ENCODE measurements around the gene MYO3B.
"Not testable (repeated sequence)": the region's sequence is repeated elsewhere in the genome, so short reads cannot be mapped to it uniquely, and the experiment has no call there.

MYO3B gene

DNA sequence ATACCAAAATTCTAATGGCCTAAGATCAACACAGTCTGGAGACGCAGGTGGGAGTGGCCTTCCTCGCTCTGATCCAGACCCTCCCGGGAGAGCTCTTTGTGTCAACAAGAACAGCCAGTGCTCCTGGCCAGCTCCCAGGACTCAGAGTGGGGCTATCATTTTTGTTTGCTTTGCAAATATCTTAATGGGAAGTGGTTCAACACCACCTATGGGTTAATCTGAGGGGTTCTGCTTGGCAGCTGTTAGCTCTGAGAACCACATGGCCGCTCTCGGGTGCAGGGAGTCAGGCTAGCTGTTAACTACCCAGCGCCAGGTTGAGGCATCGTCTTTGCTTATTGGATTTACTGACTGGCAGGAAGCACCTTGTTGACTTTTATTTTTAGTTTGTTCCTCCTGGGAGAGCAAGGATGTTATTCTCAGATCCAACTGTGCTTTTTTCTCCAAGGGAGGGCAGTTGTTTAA, 352.4 kb downstream of the MYO3B start:
- no peaks in the 10 kb centered on the region for H3K9me3 Mint-ChIP-seq (ENCODE audit: low read depth)
- H3K4me3 Mint-ChIP-seq: no peak overlapping the region
- peaks cover 2% of the 10 kb centered on the region for H3K4me1 Mint-ChIP-seq (ENCODE audit: low read depth)
- peaks cover 12% of the 10 kb centered on the region for H3K27me3 Mint-ChIP-seq
- no peaks in the 10 kb centered on the region for H3K36me3 Mint-ChIP-seq
- no peak overlapping the region for H3K27ac Mint-ChIP-seq

DNA sequence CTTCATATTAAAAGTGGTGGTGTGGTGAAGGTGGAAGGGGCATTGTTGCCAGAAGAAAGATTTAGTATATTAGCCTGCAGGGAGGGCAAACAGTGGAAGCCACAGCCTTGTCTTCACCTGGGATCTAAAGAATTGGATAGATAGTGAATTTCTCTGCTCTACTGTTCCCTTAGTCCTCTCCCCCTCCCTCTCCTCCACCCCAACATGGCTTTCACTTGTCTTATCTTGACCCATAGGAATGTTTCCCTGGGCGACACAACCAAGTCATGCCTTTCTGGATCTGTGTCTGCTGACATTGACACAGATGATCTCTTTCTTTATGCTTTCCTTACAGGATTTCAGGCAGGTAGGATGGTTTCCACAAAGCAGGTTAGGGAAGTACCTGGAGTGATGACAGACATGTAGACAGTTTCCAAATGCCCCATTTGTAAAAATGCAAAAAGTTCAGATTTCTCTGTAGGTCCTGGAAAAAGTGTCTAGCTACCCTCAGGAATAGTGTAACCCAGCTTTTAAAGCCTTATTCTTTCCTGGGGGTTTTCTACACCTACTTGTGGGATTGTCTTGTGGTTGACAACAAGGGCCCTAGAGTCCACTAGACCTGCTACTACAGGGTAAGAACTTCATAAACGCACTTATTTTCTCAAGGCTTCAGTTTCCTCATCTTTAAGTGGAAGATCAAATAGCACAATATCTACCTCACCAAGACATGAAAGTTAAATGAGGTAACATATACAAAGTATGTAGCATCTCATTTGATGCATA, 353.0 kb downstream of the MYO3B start:
- peaks cover 2% of the 10 kb centered on the region for H3K4me1 Mint-ChIP-seq (ENCODE audit: low read depth)
- H3K27me3 Mint-ChIP-seq: peaks cover 12% of the 10 kb centered on the region
- H3K4me3 Mint-ChIP-seq: no peak overlapping the region

DNA sequence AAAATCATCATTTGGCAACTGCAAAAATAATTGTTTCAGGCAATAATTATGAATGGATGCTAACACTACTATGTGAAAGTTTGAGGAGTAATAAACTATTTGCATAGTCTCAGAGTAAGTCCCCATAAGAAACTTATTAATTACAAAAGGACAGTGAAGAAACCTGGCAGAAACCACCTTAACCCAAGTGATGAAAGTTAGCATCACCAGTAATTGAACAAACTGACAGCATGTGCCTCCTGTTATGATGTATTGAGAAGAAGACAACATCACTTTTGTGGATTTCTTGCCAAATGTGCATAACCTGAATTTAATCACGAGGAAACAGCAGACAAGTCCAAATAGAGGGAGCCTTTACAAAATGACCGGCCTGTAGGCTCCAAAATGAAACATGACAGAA, 353.9 kb downstream of the MYO3B start:
- H3K27ac Mint-ChIP-seq: no peak overlapping the region
- peaks cover 2% of the 10 kb centered on the region for H3K4me1 Mint-ChIP-seq (ENCODE audit: low read depth)
- H3K4me3 Mint-ChIP-seq: no peak overlapping the region
- H3K9me3 Mint-ChIP-seq (ENCODE audit: low read depth): no peaks in the 10 kb centered on the region
- peaks cover 12% of the 10 kb centered on the region for H3K27me3 Mint-ChIP-seq
- no peaks in the 10 kb centered on the region for H3K36me3 Mint-ChIP-seq

More for the DNA sequence above, 353.0 kb downstream of the MYO3B start:
- Mint-ChIP-seq H3K9me3 (ENCODE audit: low read depth) (no peaks in the 10 kb centered on the region), H3K36me3 (no peaks in the 10 kb centered on the region), H3K27ac (no peak overlapping the region)

DNA sequence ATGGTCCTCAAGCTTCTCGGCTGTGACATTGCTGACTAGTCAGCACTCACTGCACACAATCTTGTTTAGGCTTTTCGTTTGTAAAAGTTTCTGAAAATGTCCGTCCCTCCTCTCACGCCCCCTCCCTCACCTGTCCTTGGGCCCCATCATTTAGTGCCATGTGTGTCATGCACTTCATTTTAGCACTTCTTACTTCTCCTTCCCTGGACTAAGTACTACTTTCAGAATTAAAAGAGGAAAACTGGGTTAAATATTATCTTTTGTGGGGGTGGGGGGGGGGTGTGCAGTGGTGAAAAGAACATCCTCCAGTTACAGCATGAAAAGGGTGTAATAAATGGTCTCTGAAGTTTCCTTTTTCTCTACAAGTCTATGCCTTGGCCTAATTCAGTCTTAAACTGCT, 355.2 kb downstream of the MYO3B start:
- Mint-ChIP-seq H3K27me3 (peaks cover 10% of the 10 kb centered on the region), H3K27ac (no peak overlapping the region), H3K4me1 (ENCODE audit: low read depth) (peaks cover 2% of the 10 kb centered on the region), H3K4me3 (no peak overlapping the region), H3K36me3 (no peaks in the 10 kb centered on the region), H3K9me3 (ENCODE audit: low read depth) (no peaks in the 10 kb centered on the region)

DNA sequence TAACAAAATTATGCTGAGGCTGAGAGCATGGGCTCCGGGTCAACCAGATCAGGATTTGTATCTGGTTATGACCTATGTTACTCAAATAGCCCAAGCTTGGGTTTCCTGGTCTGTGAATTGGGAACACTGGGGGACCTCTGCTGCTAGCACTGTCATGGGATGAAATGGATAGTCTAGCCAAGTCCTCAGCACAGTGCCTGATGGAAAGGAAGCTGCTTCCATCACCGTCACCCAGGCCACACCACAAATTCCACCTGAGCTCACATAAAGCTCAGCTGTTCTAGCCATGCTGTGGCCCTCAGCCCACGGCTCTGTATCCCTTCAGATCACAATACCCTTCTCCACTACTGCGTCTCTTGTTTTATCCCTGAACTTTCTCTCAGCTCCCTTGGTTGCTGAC, 357.6 kb downstream of the MYO3B start:
- Mint-ChIP-seq H3K4me1 (ENCODE audit: low read depth) (peaks cover 2% of the 10 kb centered on the region), H3K9me3 (ENCODE audit: low read depth) (no peaks in the 10 kb centered on the region), H3K4me3 (no peak overlapping the region), H3K27ac (no peak overlapping the region), H3K27me3 (peaks cover 7% of the 10 kb centered on the region), H3K36me3 (no peaks in the 10 kb centered on the region)

DNA sequence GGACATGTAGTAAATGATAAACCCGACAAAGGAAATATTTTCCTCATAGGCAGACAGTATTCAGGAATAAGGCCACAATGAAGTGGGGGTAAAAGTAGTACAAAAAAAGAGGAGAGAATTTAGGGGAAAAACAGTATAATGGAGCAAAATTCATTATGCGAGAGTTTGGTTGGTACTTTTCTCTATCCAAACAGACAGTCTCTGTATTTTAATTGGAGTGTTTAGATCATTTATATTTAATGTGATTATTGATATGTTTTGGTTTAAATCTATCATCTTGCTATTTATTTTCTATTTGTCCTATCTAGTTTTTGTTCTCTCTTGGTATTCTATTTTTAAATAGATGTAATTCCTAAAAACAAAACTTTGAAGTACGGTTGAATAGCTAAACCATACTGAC, 366.9 kb downstream of the MYO3B start:
- Mint-ChIP-seq H3K9me3 (ENCODE audit: low read depth) (peaks cover 7% of the 10 kb centered on the region), H3K4me3 (no peak overlapping the region), H3K27ac (no peak overlapping the region), H3K36me3 (peaks cover 3% of the 10 kb centered on the region), H3K27me3 (peaks cover 13% of the 10 kb centered on the region), H3K4me1 (ENCODE audit: low read depth) (no peaks in the 10 kb centered on the region)

DNA sequence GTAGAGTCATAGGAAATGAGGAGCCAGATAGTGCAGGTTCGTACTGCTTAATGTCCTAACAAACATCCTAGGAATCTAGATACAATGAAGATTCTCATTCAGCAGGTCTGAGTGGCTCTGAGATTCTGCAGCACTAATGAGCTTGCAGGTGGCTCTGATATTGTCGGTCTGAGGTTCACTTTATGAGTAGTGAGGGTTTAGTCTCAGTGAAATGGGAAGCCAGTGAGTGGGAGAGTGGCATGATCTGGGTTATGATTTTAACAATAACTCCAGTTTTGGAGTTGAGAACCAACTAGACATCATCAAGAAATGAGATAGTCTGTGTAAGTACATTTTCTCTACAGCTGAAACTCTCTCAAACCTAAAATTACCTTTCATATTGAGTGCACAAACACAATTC, 370.4 kb downstream of the MYO3B start:
- H3K27me3 Mint-ChIP-seq: peaks cover 6% of the 10 kb centered on the region
- peaks cover 15% of the 10 kb centered on the region for H3K9me3 Mint-ChIP-seq (ENCODE audit: low read depth)
- peaks cover 3% of the 10 kb centered on the region for H3K36me3 Mint-ChIP-seq
- H3K4me3 Mint-ChIP-seq: no peak overlapping the region
- H3K4me1 Mint-ChIP-seq (ENCODE audit: low read depth): no peaks in the 10 kb centered on the region
- no peak overlapping the region for H3K27ac Mint-ChIP-seq

DNA sequence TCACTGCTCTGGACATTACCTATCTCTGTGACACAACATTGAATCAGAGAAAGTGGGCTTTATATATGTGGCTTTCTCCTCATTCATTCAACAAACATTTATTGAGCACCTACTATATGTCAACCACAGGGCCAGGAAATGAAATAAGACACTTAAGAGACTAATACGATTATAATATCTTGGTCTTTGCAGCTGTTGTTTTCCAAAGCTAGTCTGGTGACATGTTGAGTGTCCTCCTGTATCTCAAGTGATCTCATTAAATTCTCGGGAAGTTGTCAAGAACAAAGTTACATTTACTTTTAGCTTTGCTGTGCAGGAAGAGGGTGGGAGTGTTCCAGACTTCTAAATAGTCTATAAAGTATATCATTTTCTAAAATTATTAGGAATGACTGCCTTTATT, 372.6 kb downstream of the MYO3B start:
- Mint-ChIP-seq H3K27ac (no peak overlapping the region), H3K36me3 (no peaks in the 10 kb centered on the region), H3K4me3 (no peak overlapping the region), H3K4me1 (ENCODE audit: low read depth) (no peaks in the 10 kb centered on the region), H3K27me3 (no peaks in the 10 kb centered on the region), H3K9me3 (ENCODE audit: low read depth) (peaks cover 8% of the 10 kb centered on the region)

DNA sequence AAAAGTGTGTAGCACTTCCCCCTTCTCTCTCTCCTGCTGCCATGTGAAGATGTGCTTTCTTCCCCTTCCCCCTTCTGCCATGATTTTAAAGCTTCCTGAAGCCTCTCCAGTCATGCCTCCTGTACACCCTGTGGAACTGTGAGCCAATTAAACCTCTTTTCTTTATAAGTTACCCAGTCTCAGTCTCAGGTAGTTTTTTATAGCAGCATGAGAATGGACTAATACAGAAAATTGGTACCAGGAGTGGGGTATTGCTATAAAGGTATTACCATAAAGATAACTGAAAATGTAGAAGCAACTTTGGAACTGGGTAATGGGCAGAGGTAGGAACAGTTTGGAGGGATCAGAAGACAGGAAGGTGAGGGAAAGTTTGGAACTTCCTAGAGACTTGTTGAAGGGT, 374.0 kb downstream of the MYO3B start:
- not testable (repeated sequence) for H3K9me3 Mint-ChIP-seq (ENCODE audit: low read depth); H3K36me3 Mint-ChIP-seq; H3K27ac Mint-ChIP-seq; H3K4me3 Mint-ChIP-seq; H3K4me1 Mint-ChIP-seq (ENCODE audit: low read depth); H3K27me3 Mint-ChIP-seq

DNA sequence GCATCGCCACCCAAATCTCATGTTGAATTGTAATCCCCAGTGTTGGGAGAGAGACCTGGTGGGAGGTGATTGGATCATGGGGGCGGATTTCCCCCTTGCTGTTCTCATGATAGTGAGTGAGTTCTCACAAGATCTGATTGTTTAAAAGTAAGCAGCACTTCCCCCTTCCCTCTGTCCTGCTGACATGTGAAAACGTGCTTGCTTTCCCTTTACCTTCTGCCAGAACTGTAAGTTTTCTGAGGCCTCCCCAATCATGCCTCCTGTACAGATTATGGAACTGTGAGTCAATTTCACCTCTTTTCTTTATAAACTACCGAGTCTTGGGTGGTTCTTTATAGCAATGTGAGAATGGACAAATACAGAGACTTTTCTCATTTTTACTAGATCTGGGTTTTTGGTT, 375.8 kb downstream of the MYO3B start:
- peaks cover 10% of the 10 kb centered on the region for H3K27me3 Mint-ChIP-seq
- H3K4me1 Mint-ChIP-seq (ENCODE audit: low read depth): no peaks in the 10 kb centered on the region
- H3K4me3 Mint-ChIP-seq: no peak overlapping the region
- H3K27ac Mint-ChIP-seq: no peak overlapping the region
- H3K36me3 Mint-ChIP-seq: peaks cover 2% of the 10 kb centered on the region
- peaks cover 8% of the 10 kb centered on the region for H3K9me3 Mint-ChIP-seq (ENCODE audit: low read depth)

DNA sequence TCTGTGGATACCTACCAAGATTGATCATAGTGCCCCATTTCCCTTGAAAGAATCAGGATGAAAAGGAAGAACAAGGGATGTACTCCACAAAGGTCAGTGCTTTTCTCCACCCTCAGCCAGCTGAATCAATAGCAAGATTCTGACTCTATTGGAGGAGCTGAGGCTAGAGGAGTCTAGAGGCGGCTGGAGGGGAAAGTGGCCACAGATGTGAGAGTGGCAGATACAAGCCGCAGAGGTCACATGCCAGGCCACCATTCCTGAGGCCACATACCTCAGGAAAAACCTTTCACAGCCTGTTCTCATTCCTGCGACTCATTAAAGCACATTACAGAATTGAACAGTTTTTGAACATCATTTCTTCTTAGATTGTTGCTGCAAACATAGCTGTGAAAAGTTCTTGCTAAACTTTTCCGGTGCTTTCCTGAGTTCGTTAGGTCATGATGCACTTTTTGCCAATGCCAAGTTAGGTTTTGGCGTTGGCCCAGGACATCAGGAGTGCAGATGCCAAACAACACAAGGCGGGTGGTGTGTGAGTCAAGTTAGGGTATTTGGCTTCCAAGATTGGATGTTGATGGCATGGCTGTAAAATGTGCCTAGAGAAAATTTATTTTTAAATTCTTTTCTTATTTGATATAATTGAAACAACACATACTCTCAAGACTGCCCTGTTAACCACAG, 376.5 kb downstream of the MYO3B start:
- peaks cover 8% of the 10 kb centered on the region for H3K9me3 Mint-ChIP-seq (ENCODE audit: low read depth)
- H3K4me3 Mint-ChIP-seq: no peak overlapping the region
- H3K27ac Mint-ChIP-seq: no peak overlapping the region
- no peaks in the 10 kb centered on the region for H3K4me1 Mint-ChIP-seq (ENCODE audit: low read depth)
- H3K36me3 Mint-ChIP-seq: peaks cover 2% of the 10 kb centered on the region
- H3K27me3 Mint-ChIP-seq: peaks cover 10% of the 10 kb centered on the region

DNA sequence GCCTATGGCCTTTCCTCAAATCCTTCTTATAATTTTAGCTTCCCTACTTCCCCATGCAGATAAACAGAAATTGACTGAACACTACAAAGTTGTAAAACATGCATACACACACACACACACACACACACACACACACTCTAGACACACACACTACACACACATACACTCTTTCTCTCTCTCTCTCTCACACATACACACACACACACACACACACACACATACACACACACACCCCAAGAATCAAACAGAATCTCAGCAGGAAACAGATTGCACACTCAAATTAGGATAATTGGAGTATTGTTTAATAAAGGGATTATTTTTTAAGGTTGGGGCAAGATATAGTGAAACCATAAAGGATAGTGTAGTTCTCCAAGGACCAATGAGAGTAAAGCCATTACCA, 385.0 kb downstream of the MYO3B start:
- Mint-ChIP-seq H3K27ac (no peak overlapping the region), H3K27me3 (peaks cover 6% of the 10 kb centered on the region), H3K4me1 (ENCODE audit: low read depth) (no peaks in the 10 kb centered on the region), H3K9me3 (ENCODE audit: low read depth) (no peaks in the 10 kb centered on the region), H3K36me3 (no peaks in the 10 kb centered on the region), H3K4me3 (no peak overlapping the region)

DNA sequence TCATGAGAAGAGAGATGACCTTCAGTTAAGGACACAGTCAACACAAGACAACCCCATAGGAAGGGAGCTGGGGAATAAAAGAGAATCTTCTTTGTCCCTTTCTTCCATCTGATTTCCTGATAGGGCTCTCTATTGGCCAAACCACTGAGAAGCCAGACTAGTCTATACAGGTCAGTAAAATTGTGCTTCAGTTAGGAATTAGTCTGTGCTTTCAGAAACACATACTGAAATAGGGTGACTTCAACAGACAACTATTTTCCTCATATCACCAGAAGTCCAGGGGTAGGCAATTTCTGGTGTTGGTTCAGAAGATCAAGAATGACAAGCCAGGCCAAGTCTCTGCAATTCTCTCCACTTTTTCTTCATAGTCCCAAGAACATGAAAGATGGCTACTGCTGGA, 385.5 kb downstream of the MYO3B start:
- H3K9me3 Mint-ChIP-seq (ENCODE audit: low read depth): no peaks in the 10 kb centered on the region
- no peak overlapping the region for H3K27ac Mint-ChIP-seq
- H3K4me3 Mint-ChIP-seq: no peak overlapping the region
- H3K36me3 Mint-ChIP-seq: no peaks in the 10 kb centered on the region
- peaks cover 5% of the 10 kb centered on the region for H3K27me3 Mint-ChIP-seq
- no peaks in the 10 kb centered on the region for H3K4me1 Mint-ChIP-seq (ENCODE audit: low read depth)

DNA sequence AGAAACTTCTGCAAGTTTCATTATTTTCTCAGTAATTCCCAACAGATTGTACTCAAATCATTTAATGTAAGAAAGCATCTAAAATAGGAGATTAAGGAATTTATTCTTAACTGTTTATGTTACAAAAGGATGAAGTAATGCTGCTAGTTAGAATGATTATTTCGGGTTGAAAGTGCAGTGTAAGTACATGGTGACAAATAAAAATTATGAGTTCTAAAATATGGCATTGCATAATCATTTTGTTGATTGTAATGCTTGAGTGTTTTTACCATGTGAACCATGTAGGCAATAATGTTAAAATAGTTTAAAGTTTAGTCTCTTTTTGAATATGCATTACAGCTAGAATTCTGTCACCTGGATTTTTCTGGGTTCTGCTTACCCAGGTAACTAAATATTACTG, 388.2 kb downstream of the MYO3B start:
- H3K4me3 Mint-ChIP-seq: no peak overlapping the region
- H3K9me3 Mint-ChIP-seq (ENCODE audit: low read depth): no peaks in the 10 kb centered on the region
- H3K4me1 Mint-ChIP-seq (ENCODE audit: low read depth): no peaks in the 10 kb centered on the region
- H3K27ac Mint-ChIP-seq: no peak overlapping the region
- no peaks in the 10 kb centered on the region for H3K36me3 Mint-ChIP-seq
- peaks cover 10% of the 10 kb centered on the region for H3K27me3 Mint-ChIP-seq

DNA sequence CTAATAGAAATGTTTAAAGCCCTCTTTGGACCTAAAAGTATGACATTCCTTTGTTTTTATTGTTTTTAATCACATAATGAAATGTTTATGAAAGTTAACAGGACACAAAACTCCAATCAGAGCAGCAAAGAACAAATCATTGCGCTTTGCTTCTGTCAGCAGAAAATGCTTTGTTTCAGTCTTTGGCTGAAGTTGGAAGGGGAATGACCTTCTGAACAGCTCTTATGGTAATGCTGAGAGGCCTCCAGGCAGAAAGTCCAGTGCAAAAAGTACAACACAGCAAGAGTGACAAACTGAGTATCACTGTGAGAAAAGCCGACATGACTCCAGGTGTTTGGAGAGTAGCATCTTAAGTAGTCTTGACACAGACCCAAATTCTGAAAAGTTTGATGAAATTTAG, 389.5 kb downstream of the MYO3B start:
- peaks cover 16% of the 10 kb centered on the region for H3K27me3 Mint-ChIP-seq
- no peaks in the 10 kb centered on the region for H3K36me3 Mint-ChIP-seq
- no peaks in the 10 kb centered on the region for H3K4me1 Mint-ChIP-seq (ENCODE audit: low read depth)
- no peak overlapping the region for H3K27ac Mint-ChIP-seq
- H3K4me3 Mint-ChIP-seq: no peak overlapping the region
- no peaks in the 10 kb centered on the region for H3K9me3 Mint-ChIP-seq (ENCODE audit: low read depth)

DNA sequence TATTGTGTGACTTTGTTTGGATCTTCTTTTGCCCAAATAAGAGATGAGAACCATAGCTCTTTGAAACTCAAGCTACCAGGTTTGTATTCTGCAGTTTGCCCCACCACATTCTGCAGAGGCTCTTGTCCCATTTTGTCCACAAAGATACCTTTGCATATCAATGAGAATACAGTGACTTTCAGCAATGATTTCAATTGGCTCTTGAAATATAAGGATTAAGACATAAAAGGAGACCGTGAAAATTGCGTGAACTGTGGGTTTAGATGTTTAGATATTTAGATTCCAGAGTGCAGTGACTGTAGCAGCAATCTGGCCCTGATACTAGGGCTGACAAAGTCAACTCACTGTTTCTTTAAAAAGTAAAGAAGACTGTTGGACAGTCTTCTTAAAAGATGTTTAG, 390.6 kb downstream of the MYO3B start:
- Mint-ChIP-seq H3K4me1 (ENCODE audit: low read depth) (no peaks in the 10 kb centered on the region), H3K4me3 (no peak overlapping the region), H3K9me3 (ENCODE audit: low read depth) (no peaks in the 10 kb centered on the region), H3K36me3 (no peaks in the 10 kb centered on the region), H3K27me3 (peaks cover 15% of the 10 kb centered on the region), H3K27ac (no peak overlapping the region)
